H1 (cell line): ENCODE results near the gene COG7. TPM values are rescaled to one million over a fixed set of nuclear protein-coding genes. Genes with fewer than 3 reads are reported as not detected.

Source experiments
- CTCF ChIA-PET: fragments of 300-600 bp; sonication (Branson Sonifier 250); formaldehyde crosslinking; loops from one replicate; lab custom pipeline; 2021; ENCODE audit not compliant: partially characterized antibody; lab: Charles Lee
- POLR2A ChIA-PET: fragments of 300-600 bp; sonication (Branson Sonifier 250); formaldehyde crosslinking; loops from one replicate; lab custom pipeline; 2021; ENCODE audit warnings: inconsistent platforms; ENCODE audit not compliant: partially characterized antibody; lab: Charles Lee
- DNase-seq, 2 experiments: peaks; one replicate each; pipeline versions ENCODE4 v3.0.0 to v3.0.0-alpha.2; 2010 to 2022; ENCODE audit warnings: low spot score in 2 of 2, low read depth in 1 of 2, mixed read lengths in 1 of 2
- FAIRE-seq: peaks from 2 replicates; lab custom pipeline; 2011; peaks lifted over from hg19 to GRCh38; lab: Jason Lieb, UNC
- H2AFZ ChIP-seq: 2 replicates; pipeline ENCODE4 v1.8.1; 2012; ENCODE audit warnings: low read length, inconsistent platforms
- H2AK5ac ChIP-seq: 2 replicates; pipeline ENCODE4 v1.6.1; 2013; ENCODE audit warnings: low read depth, low read length
- H2BK120ac ChIP-seq: replicated peaks from 2 replicates; pipeline ENCODE3; 2013; ENCODE audit warnings: low read depth, low read length, inconsistent platforms
- H2BK12ac ChIP-seq: 2 replicates; pipeline ENCODE4 v1.6.1; 2013; ENCODE audit warnings: low read depth, low read length
- H2BK15ac ChIP-seq: 2 replicates; pipeline ENCODE4 v1.6.1; 2013; ENCODE audit warnings: low read length
- H2BK20ac ChIP-seq: 2 replicates; pipeline ENCODE4 v1.6.1; 2013; ENCODE audit warnings: low read length
- H2BK5ac ChIP-seq: 2 replicates; pipeline ENCODE4 v1.6.1; 2013; ENCODE audit warnings: low read depth, low read length
- H3K14ac ChIP-seq: 2 replicates; pipeline ENCODE4 v1.6.1; 2013; ENCODE audit warnings: inconsistent platforms; ENCODE audit not compliant: insufficient read length
- H3K18ac ChIP-seq: 2 replicates; pipeline ENCODE4 v1.6.1; 2013; ENCODE audit warnings: low read length; ENCODE audit errors: extremely low read depth
- H3K23ac ChIP-seq: 2 replicates; pipeline ENCODE4 v1.6.1; 2013; ENCODE audit warnings: inconsistent platforms; ENCODE audit not compliant: insufficient read length
- H3K23me2 ChIP-seq: 2 replicates; pipeline ENCODE4 v1.6.1; 2013; ENCODE audit warnings: low read depth, low read length
- H3K27ac ChIP-seq: 2 replicates; pipeline ENCODE4 v1.6.1; 2011; ENCODE audit warnings: low read depth, low read length, inconsistent platforms
- H3K27me3 ChIP-seq, 4 experiments: replicated peaks in 1 of 4; 1 replicate in 1 of 4; 2 replicates in 3 of 4; pipeline versions ENCODE4 v1.6.1 to v1.8.1; 2011 to 2013; ENCODE audit warnings: low read length in 3 of 4, mild to moderate bottlenecking in 3 of 4, inconsistent platforms in 2 of 4, mixed read lengths in 2 of 4, moderate library complexity in 1 of 4; ENCODE audit not compliant: control insufficient read depth in 3 of 4, insufficient read depth in 3 of 4; ENCODE audit errors: extremely low read depth in 1 of 4
- H3K36me3 ChIP-seq, 4 experiments: 2 replicates each; pipeline versions ENCODE4 v1.6.1 to v1.8.1; 2011 to 2013; ENCODE audit warnings: mild to moderate bottlenecking in 4 of 4, low read length in 3 of 4, moderate library complexity in 2 of 4, control low read depth in 1 of 4, inconsistent platforms in 1 of 4; ENCODE audit not compliant: insufficient read depth in 4 of 4, control insufficient read depth in 2 of 4
- H3K4ac ChIP-seq: replicated peaks from 2 replicates; pipeline ENCODE3; 2013; ENCODE audit warnings: low read length, low read depth, mixed read lengths, inconsistent platforms; ENCODE audit not compliant: insufficient read length
- H3K4me1 ChIP-seq, 4 experiments: replicated peaks in 1 of 4; 1 replicate in 1 of 4; 2 replicates in 3 of 4; pipeline versions ENCODE4 v1.6.1 to v1.8.1; 2011 to 2013; ENCODE audit warnings: low read length in 3 of 4, inconsistent platforms in 2 of 4, mixed read lengths in 1 of 4; ENCODE audit not compliant: insufficient read depth in 4 of 4, control insufficient read depth in 3 of 4
- H3K4me2 ChIP-seq, 2 experiments: 2 replicates each; pipeline versions ENCODE4 v1.6.1 to v1.8.1; 2011 to 2013; ENCODE audit warnings: low read depth in 2 of 2, low read length in 2 of 2, control low read depth in 1 of 2, inconsistent platforms in 1 of 2, mild to moderate bottlenecking in 1 of 2; ENCODE audit not compliant: insufficient read depth in 1 of 2
- H3K4me3 ChIP-seq, 4 experiments: fragments of 200-600, 300-600 bp in 1 of 4; sonication (generic), shearing (Covaris generic), sonication (Bioruptor Twin) in 1 of 4; 2 replicates each; pipeline versions ENCODE4 v1.5.1 to v1.8.1; 2011 to 2016; ENCODE audit warnings: low read length in 4 of 4, low read depth in 3 of 4, control low read depth in 2 of 4, inconsistent platforms in 2 of 4, mild to moderate bottlenecking in 2 of 4, mixed read lengths in 1 of 4, moderate library complexity in 1 of 4; ENCODE audit not compliant: insufficient read depth in 2 of 4; ENCODE audit errors: extremely low read depth in 1 of 4
- H3K56ac ChIP-seq: replicated peaks from 2 replicates; pipeline ENCODE3; 2013; ENCODE audit warnings: low read depth, mild to moderate bottlenecking, mixed read lengths, low read length, inconsistent platforms; ENCODE audit not compliant: insufficient read length
- H3K79me1 ChIP-seq: 2 replicates; pipeline ENCODE4 v1.6.1; 2013; ENCODE audit warnings: low read depth, low read length, control low read depth
- H3K79me2 ChIP-seq, 2 experiments: 2 replicates each; pipeline versions ENCODE4 v1.6.1 to v1.8.1; 2012 to 2013; ENCODE audit warnings: low read length in 2 of 2, mild to moderate bottlenecking in 2 of 2, inconsistent platforms in 1 of 2; ENCODE audit not compliant: insufficient read depth in 2 of 2, control insufficient read depth in 1 of 2
- H3K9ac ChIP-seq, 4 experiments: replicated peaks in 1 of 4; 1 replicate in 1 of 4; 2 replicates in 3 of 4; pipeline versions ENCODE4 v1.6.1 to v1.8.1; 2011 to 2013; ENCODE audit warnings: low read depth in 3 of 4, low read length in 3 of 4, control low read depth in 2 of 4, mild to moderate bottlenecking in 2 of 4, moderate library complexity in 2 of 4, inconsistent platforms in 1 of 4; ENCODE audit errors: extremely low read depth in 1 of 4
- H3K9me3 ChIP-seq, 2 experiments: 2 replicates each; pipeline versions ENCODE4 v1.6.1 to v1.8.1; 2012 to 2013; ENCODE audit warnings: mild to moderate bottlenecking in 2 of 2, moderate library complexity in 2 of 2, control low read depth in 1 of 2, inconsistent platforms in 1 of 2, low read depth in 1 of 2, low read length in 1 of 2, mixed read lengths in 1 of 2; ENCODE audit not compliant: insufficient read depth in 2 of 2
- H4K20me1 ChIP-seq, 2 experiments: replicated peaks in 1 of 2; 2 replicates each; pipeline versions ENCODE3 to v1.8.1; 2011 to 2013; ENCODE audit warnings: inconsistent platforms in 2 of 2, low read length in 2 of 2, mild to moderate bottlenecking in 1 of 2; ENCODE audit not compliant: insufficient read depth in 2 of 2, control insufficient read depth in 1 of 2
- H4K5ac ChIP-seq: 2 replicates; pipeline ENCODE4 v1.6.1; 2013; ENCODE audit warnings: low read length, low read depth, mixed read lengths, inconsistent platforms; ENCODE audit not compliant: insufficient read length
- H4K8ac ChIP-seq: 2 replicates; pipeline ENCODE4 v1.8.0; 2013; ENCODE audit warnings: mild to moderate bottlenecking, moderate library complexity, low read length, inconsistent platforms; ENCODE audit not compliant: insufficient read depth; ENCODE audit errors: extremely low read depth
- H4K91ac ChIP-seq: replicated peaks from 2 replicates; pipeline ENCODE3; 2013; ENCODE audit warnings: low read length, mixed read lengths, inconsistent platforms; ENCODE audit not compliant: insufficient read length
- MAX ChIP-seq: IDR thresholded peaks from 2 replicates; pipeline ENCODE4 v1.6.1; 2012; ENCODE audit warnings: inconsistent platforms
- WGBS, 2 experiments: shearing (Covaris generic) in 1 of 2; methylation state at CpG; one replicate each; pipeline versions ENCODE4 v1.1.6 to v1.1.7; 2013 to 2015; ENCODE audit warnings: low lambda C conversion rate in 2 of 2, mixed read lengths in 2 of 2, inconsistent platforms in 1 of 2, low coverage in 1 of 2, missing lambda C conversion rate in 1 of 2; ENCODE audit not compliant: insufficient replicate concordance in 2 of 2, insufficient coverage in 1 of 2, insufficient read length in 1 of 2; ENCODE audit errors: extremely low coverage in 1 of 2, missing lambda C conversion rate in 1 of 2; 5-methylcytosine and 5-hydroxymethylcytosine counted together
- polyA plus RNA-seq, 7 experiments: library from polyadenylated mRNA; depleted of rRNA in 3 of 7; stranded (reverse) in 5 of 7; unstranded in 2 of 7; fragments of >200 nt in 5 of 7; fragments of 200-250 nt in 2 of 7; gene quantifications; 1 replicate in 5 of 7; 2 replicates in 1 of 7; 4 replicates in 1 of 7; pipeline versions ENCODE4 v1.2.1 to v1.2.3, GENCODE V29; 2011 to 2013; ENCODE audit warnings: missing spikeins in 2 of 7, mixed read lengths in 2 of 7
- total RNA-seq: library from RNA; stranded (reverse); fragmentation: NEBNext Ultra II Directional; extraction: Animal tissue kit (Norgen Biotek cat#: 25700); gene quantifications from 2 replicates; pipeline ENCODE4 v1.2.1, GENCODE V29; 2021

COG7 gene
- total and polyA plus RNA-seq, 2 of the 8 experiments (the other 6 are each of a cell fraction or from before 2014, with no cell fraction given) = 17.2 to 40.4 TPM

- Histone ChIP-seq H3K79me1 (peaks cover 2% of the 10 kb centered on the region; the same call in 1 of the 2 replicates), H3K9me3 (no peaks in the 10 kb centered on the region), H3K4me2 (no peak overlapping the region), H2BK15ac (no peak overlapping the region), H2BK20ac (no peak overlapping the region), H2AK5ac (no peak overlapping the region), H3K4me3 (no peak overlapping the region), H4K8ac (no peak overlapping the region), H4K91ac (no peak overlapping the region), H4K5ac (no peak overlapping the region), H3K4ac (no peak overlapping the region), H3K23me2 (no peaks in the 10 kb centered on the region), H2BK12ac (no peak overlapping the region), H2AFZ (no peak overlapping the region), H4K20me1 (peaks cover 10 to 12% of the 10 kb centered on the region in 2 experiments), H3K79me2 (no peaks in the 10 kb centered on the region), H3K27me3 (no peaks in the 10 kb centered on the region), H3K4me1 (no peaks in the 10 kb centered on the region), H3K56ac (no peak overlapping the region), H3K14ac (no peak overlapping the region), H3K18ac (no peak overlapping the region), H3K27ac (no peak overlapping the region), H2BK5ac (no peak overlapping the region), H3K36me3 (peaks cover 53 to 92% (median 83%) of the 10 kb centered on the region in 4 experiments), H2BK120ac (no peak overlapping the region), H3K9ac (no peak overlapping the region), H3K23ac (no peak overlapping the region)
- ChIA-PET CTCF (interaction anchor here (0.8 kb wide), 1 partner anchor 22 kb away, joined by 3 read pairs; no protein-coding TSS in a partner anchor), POLR2A (interaction anchor here (0.7 to 1.6 kb wide), 2 partner anchors 25 to 76 kb away, joined by 3 to 4 read pairs; no protein-coding TSS in a partner anchor)
- no peak for DNase-seq
- WGBS, 2 experiments = 90% methylated on average over 8 of the region's 8 CpGs; no CpG with 5 or more reads in 1 of the 2 experiments
- no peak for FAIRE-seq
- no peak for TF ChIP-seq MAX
Observed at GRCh38 chr16:23485841-23486240, 32.9 kb upstream of the COG7 start.
